Choroid plexus epithelial cell (primary cell): ENCODE results near the gene ESPN.

ENCODE experiments used
- DNase-seq: peaks from one replicate; pipeline ENCODE4 v3.0.0-alpha.2; 2010; ENCODE audit warnings: low read depth
- H3K4me3 ChIP-seq: 2 replicates; pipeline ENCODE4 v1.5.1; 2011; ENCODE audit warnings: low read depth, mild to moderate bottlenecking, control low read depth, low read length, moderate library complexity
- TF ChIP-seq, protein P1 (sequence below): conservative IDR thresholded peaks from 2 replicates; pipeline ENCODE4 v1.5.1; 2011; ENCODE audit warnings: low read depth, mild to moderate bottlenecking, control low read depth, inconsistent platforms, low read length, moderate library complexity

The ESPN gene, protein sequence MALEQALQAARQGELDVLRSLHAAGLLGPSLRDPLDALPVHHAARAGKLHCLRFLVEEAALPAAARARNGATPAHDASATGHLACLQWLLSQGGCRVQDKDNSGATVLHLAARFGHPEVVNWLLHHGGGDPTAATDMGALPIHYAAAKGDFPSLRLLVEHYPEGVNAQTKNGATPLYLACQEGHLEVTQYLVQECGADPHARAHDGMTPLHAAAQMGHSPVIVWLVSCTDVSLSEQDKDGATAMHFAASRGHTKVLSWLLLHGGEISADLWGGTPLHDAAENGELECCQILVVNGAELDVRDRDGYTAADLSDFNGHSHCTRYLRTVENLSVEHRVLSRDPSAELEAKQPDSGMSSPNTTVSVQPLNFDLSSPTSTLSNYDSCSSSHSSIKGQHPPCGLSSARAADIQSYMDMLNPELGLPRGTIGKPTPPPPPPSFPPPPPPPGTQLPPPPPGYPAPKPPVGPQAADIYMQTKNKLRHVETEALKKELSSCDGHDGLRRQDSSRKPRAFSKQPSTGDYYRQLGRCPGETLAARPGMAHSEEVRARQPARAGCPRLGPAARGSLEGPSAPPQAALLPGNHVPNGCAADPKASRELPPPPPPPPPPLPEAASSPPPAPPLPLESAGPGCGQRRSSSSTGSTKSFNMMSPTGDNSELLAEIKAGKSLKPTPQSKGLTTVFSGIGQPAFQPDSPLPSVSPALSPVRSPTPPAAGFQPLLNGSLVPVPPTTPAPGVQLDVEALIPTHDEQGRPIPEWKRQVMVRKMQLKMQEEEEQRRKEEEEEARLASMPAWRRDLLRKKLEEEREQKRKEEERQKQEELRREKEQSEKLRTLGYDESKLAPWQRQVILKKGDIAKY

DNA sequence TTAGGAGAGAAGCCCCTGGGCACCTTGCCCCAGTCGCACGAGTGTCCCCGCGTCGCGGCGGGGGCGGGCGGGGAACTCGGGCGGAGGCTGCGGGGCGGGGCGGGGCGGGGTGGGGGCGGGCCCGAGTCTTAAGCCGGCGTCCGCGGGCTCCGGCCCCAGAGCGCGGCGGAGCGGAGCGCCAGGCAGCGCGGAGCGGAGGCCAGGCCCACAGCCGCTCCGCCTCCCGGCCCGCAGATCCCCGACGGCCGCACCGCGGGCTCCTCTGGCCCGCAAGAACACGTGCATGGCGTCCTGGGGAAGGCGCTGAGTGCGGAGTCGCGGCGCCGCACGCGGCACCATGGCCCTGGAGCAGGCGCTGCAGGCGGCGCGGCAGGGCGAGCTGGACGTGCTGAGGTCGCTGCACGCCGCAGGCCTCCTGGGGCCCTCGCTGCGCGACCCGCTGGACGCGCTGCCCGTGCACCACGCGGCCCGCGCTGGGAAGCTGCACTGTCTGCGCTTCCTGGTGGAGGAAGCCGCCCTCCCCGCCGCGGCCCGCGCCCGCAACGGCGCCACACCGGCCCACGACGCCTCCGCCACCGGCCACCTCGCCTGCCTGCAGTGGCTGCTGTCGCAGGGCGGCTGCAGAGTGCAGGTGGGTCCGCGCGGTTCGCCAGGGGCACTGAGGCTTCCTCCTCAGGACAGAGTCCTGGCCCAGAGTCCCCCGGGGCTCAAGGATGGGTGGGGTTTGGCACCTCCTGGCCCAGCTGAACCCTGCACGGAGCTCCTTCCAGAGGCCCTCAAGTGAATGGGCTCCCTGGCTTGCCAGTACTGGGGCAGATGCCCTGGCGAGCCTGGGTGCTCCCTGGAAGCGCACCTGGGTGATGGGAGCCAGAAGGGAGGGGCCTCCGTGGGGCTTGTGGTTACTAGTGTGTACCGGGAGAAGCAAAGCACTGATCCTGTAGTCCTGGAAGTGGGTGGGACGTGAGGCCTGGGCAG, at the start of gene ESPN:
Gene ESPN, plus strand, starts transcription at position 158 of the 975 bp plus-strand sequence. Its CDS starts 180 bp downstream, at position 338.
- no peak for DNase-seq
- H3K4me3 ChIP-seq, result no peak within 1 kb of the TSS
- TF ChIP-seq, protein P1, sequence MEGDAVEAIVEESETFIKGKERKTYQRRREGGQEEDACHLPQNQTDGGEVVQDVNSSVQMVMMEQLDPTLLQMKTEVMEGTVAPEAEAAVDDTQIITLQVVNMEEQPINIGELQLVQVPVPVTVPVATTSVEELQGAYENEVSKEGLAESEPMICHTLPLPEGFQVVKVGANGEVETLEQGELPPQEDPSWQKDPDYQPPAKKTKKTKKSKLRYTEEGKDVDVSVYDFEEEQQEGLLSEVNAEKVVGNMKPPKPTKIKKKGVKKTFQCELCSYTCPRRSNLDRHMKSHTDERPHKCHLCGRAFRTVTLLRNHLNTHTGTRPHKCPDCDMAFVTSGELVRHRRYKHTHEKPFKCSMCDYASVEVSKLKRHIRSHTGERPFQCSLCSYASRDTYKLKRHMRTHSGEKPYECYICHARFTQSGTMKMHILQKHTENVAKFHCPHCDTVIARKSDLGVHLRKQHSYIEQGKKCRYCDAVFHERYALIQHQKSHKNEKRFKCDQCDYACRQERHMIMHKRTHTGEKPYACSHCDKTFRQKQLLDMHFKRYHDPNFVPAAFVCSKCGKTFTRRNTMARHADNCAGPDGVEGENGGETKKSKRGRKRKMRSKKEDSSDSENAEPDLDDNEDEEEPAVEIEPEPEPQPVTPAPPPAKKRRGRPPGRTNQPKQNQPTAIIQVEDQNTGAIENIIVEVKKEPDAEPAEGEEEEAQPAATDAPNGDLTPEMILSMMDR, result no peak

DNA sequence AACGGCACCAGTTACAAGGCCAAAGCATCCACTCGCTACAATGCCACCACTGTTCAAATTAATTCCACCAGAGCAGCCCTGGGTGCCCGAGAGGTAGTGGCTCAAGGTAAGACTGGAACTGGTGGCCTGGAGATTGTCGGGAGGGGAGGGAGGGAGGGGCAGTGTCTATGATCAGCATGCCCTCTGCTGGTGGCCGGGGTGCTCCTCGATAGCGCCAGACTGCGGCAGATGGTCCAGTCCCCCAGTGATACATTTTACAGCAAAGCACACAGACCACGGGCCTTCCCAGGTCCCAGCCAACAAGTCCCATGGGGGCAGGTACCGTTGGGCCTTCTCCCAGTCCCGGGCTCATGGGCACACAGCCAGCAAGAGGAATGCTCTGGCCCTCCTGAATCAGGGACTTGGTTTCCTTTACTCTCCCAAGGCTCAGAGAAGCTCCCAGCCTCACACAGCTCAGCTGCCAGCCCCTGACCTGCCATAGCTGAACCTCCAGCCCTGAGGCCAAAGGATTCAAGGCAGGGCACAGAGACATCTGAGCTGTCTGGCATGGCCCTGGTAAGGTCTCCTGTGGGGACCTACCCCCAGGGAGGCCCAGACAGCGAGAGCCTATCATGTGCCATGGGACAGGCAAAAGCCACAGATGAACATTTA, 46.4 kb upstream of the ESPN start:
- TF ChIP-seq, protein P1, result peak; percentile 31
- no peak overlapping the region for H3K4me3 ChIP-seq
- no peak for DNase-seq

- TF ChIP-seq, protein P1, result no peak
- H3K4me3 ChIP-seq, result no peak overlapping the region
- DNase-seq, result no peak
Measured at GRCh38 chr1:6380037-6380436, 44.5 kb upstream of the ESPN start.

DNA sequence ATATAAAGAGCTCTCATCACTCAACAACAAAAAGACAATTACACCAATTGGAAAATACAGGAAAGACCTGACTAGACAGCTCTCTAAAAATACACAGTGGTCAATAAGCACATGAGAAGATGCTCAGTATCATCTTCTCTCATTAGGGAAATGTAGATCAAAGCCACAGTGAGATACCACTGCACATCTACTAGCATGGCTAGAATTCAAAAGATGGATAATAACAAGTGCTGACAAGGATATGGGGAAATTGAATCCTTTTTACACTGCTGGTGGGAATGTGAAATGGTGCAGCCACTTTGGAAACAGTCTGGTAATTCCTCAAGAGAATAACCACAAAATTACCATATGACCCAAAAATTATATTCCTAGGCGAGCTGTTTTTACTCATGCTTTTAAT, 40.4 kb upstream of the ESPN start:
- H3K4me3 ChIP-seq, result no peak overlapping the region
- DNase-seq, result no peak
- TF ChIP-seq, protein P1, result no peak

DNA sequence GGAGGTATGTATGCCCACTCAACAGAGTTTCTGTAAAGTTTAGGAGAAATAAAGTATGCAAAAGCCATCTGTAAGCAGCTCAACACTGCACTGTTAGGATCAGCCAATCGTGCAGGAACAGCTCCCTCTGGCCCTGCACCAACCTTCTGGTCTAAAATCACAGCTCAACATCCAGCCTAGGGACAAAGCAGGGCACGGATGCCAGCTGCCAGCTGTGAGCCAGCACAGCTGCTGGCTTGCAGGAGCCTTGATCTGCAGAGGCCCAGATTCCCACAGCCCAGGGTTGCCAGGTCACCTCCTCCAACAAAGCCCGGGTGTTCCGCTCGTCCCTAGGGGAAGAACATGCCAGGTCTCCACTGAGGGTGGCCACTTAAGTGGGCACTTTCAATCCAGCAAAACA, 39.6 kb upstream of the ESPN start:
- TF ChIP-seq, protein P1, result no peak
- DNase-seq, result no peak
- peak overlapping the region; percentile 43 for H3K4me3 ChIP-seq
